Measurements from ENCODE around the gene CENPT. TPM values are rescaled to one million over a fixed set of nuclear protein-coding genes. Genes with fewer than 3 reads are reported as not detected.
A peak's percentile ranks its signal among the peaks of the same experiment; 100 is the strongest.

The CENPT gene
- total and polyA plus RNA-seq, 2 donors (not counting 3 experiments of a cell fraction or from before 2014, with no cell fraction given): 60.3 to 61.3 TPM

- no peaks in the 10 kb centered on the region for H3K9me3 ChIP-seq (replicated peaks; ENCODE audit: control insufficient read depth, insufficient read depth, low read length)
- H4K20me1 ChIP-seq (replicated peaks; ENCODE audit: control insufficient read depth, extremely low read depth, insufficient read depth, low read length): no peaks in the 10 kb centered on the region
- H3K4me1 ChIP-seq (ENCODE audit: control insufficient read depth, extremely low read depth, insufficient read depth, low read length): peaks cover 15% of the 10 kb centered on the region
- POLR2A ChIA-PET: interaction anchor here (0.9 kb wide), 1 partner anchor 26 kb away, joined by 3 read pairs; the partner anchor contains the start of gene NUTF2
- H3K36me3 ChIP-seq (ENCODE audit: control insufficient read depth in 2 of 2, extremely low read depth in 1 of 2, insufficient read depth in 2 of 2, low read length in 2 of 2): peaks cover 20 to 39% of the 10 kb centered on the region in 2 experiments
- intact Hi-C loops (cut with micrococcal nuclease) (loop anchor here (2.0 kb wide), 3 partner anchors 26 to 200 kb away; partner anchors contain the start of genes CENPT and NUTF2), dilution Hi-C loops (cut with MboI; ENCODE audit: extremely low pct_ligation_motif_present, low sequenced_read_pairs) (no loop called here)
- DNase-seq (ENCODE audit: low read depth, low spot score) (peak; percentile 78), FAIRE-seq (peak; percentile 82)
- peak within 1 kb of the TSS; percentile 91 for H3K9ac ChIP-seq (replicated peaks; ENCODE audit: extremely low read depth, insufficient read depth, low read length)
- peak within 1 kb of the TSS; percentile 79 for H3K4me2 ChIP-seq (ENCODE audit: insufficient read depth, low read length)
- H3K27ac ChIP-seq (ENCODE audit: insufficient read depth, low read depth, low read length): peak within 1 kb of the TSS; percentile 40
- no peaks in the 10 kb centered on the region for H3K9me1 ChIP-seq (replicated peaks; ENCODE audit: control insufficient read depth, extremely low read depth, insufficient read depth, low read length)
- no TSS peak for BruUV-seq (replicated peaks)
- no peaks in the 10 kb centered on the region for H3K27me3 ChIP-seq (ENCODE audit: control insufficient read depth in 2 of 2, insufficient read depth in 2 of 2, low read length in 2 of 2)
- TF ChIP-seq POLR2A (IDR thresholded peaks at IDR 0.05; ENCODE audit: low read depth, low read length) (peak; percentile 91), MYC (IDR thresholded peaks at IDR 0.05; ENCODE audit: low read depth, low read length) (no peak), POLR2AphosphoS5 (IDR thresholded peaks at IDR 0.05; ENCODE audit: insufficient read depth, low read depth, low read length) (peak; percentile 96), GATA2 (IDR thresholded peaks at IDR 0.05; ENCODE audit: insufficient read depth, insufficient read length, low read depth, low read length) (no peak), JUN (IDR thresholded peaks at IDR 0.05; ENCODE audit: borderline replicate concordance, insufficient read depth, insufficient read length, low read depth) (no peak), FOS (IDR thresholded peaks at IDR 0.05; ENCODE audit: borderline replicate concordance, insufficient read depth, low read length) (no peak), EZH2 (IDR thresholded peaks at IDR 0.05; ENCODE audit: borderline replicate concordance, low read depth, low read length, severe bottlenecking) (no peak)
- TF ChIP-seq, protein P1, sequence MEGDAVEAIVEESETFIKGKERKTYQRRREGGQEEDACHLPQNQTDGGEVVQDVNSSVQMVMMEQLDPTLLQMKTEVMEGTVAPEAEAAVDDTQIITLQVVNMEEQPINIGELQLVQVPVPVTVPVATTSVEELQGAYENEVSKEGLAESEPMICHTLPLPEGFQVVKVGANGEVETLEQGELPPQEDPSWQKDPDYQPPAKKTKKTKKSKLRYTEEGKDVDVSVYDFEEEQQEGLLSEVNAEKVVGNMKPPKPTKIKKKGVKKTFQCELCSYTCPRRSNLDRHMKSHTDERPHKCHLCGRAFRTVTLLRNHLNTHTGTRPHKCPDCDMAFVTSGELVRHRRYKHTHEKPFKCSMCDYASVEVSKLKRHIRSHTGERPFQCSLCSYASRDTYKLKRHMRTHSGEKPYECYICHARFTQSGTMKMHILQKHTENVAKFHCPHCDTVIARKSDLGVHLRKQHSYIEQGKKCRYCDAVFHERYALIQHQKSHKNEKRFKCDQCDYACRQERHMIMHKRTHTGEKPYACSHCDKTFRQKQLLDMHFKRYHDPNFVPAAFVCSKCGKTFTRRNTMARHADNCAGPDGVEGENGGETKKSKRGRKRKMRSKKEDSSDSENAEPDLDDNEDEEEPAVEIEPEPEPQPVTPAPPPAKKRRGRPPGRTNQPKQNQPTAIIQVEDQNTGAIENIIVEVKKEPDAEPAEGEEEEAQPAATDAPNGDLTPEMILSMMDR (IDR thresholded peaks at IDR 0.05; ENCODE audit: extremely low read depth in 1 of 2, insufficient read depth in 1 of 2, low read depth in 1 of 2, low read length in 2 of 2): no peak
- TF ChIP-seq, protein P2, sequence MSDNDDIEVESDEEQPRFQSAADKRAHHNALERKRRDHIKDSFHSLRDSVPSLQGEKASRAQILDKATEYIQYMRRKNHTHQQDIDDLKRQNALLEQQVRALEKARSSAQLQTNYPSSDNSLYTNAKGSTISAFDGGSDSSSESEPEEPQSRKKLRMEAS (IDR thresholded peaks at IDR 0.05; ENCODE audit: insufficient read depth, insufficient read length): peak; percentile 12
- H2AFZ ChIP-seq (ENCODE audit: low read depth, low read length): peak within 1 kb of the TSS; percentile 92
- peak within 1 kb of the TSS; percentile 66 to 79 (median 67) for H3K4me3 ChIP-seq (replicated peaks in 1 of 3; ENCODE audit: insufficient read depth in 1 of 3, low read depth in 1 of 3, low read length in 3 of 3)
- CTCF ChIA-PET: interaction anchor here (0.5 to 3.2 kb wide), 8 partner anchors 11 to 200 kb away, joined by 3 to 18 read pairs (median 6); no protein-coding TSS in a partner anchor
- H3K79me2 ChIP-seq (ENCODE audit: control insufficient read depth, insufficient read depth, low read length): peaks cover 35% of the 10 kb centered on the region
Observed at GRCh38 chr16:67872631-67873434, 25.3 kb upstream of the CENPT start, which contains the start of gene EDC4. EDC4 (plus strand) TSS chr16:67873052; CDS start chr16:67873262, 210 bp downstream.
